Muscle of leg (tissue), 11 donors: ENCODE results near the gene SYTL3. TPM values are rescaled to one million over a fixed set of nuclear protein-coding genes. Genes with fewer than 3 reads are reported as not detected.

ENCODE experiments used
- DNase-seq: peaks from one replicate; pipeline ENCODE4 v3.0.0; 2013
- H3K27ac ChIP-seq: one replicate; pipeline ENCODE4 v1.5.1; 2013; ENCODE audit warnings: mild to moderate bottlenecking, low read length, control low read depth
- H3K27me3 ChIP-seq: one replicate; pipeline ENCODE4 v1.6.1; 2013; ENCODE audit warnings: low read length; ENCODE audit not compliant: control insufficient read depth, insufficient read depth
- H3K36me3 ChIP-seq: one replicate; pipeline ENCODE4 v1.6.1; 2013; ENCODE audit warnings: low read length; ENCODE audit not compliant: control insufficient read depth, insufficient read depth
- H3K4me1 ChIP-seq: one replicate; pipeline ENCODE4 v1.6.1; 2013; ENCODE audit warnings: low read length; ENCODE audit not compliant: control insufficient read depth, insufficient read depth
- H3K4me3 ChIP-seq: one replicate; pipeline ENCODE4 v1.5.1; 2013; ENCODE audit warnings: low read length, control low read depth
- H3K9me3 ChIP-seq: replicated peaks from 2 replicates; pipeline ENCODE4 v1.6.1; 2013; ENCODE audit warnings: low read depth, low read length; ENCODE audit not compliant: control insufficient read depth
- WGBS: methylation state at CpG from one replicate; pipeline ENCODE4 v1.1.5; 2013; ENCODE audit warnings: missing lambda C conversion rate; ENCODE audit not compliant: insufficient coverage; 5-methylcytosine and 5-hydroxymethylcytosine counted together
- polyA plus RNA-seq, 8 donors: library from polyadenylated mRNA; unstranded; fragments of 120-200 nt; gene quantifications; one replicate each; pipeline versions ENCODE4 v1.2.1 to v1.2.3, GENCODE V29; 2013; ENCODE audit warnings: inconsistent platforms in 1 of 8, low replicate concordance in 1 of 8; ENCODE audit not compliant: insufficient read length in 8 of 8, insufficient read depth in 1 of 8
- total RNA-seq: library from RNA; stranded (reverse); fragments of 120-200 nt; gene quantifications from one replicate; pipeline ENCODE4 v1.2.4, GENCODE V29; 2013

Gene SYTL3
- total and polyA plus RNA-seq, 9 donors, result 4.2 to 10.5 (median 7.8) TPM

- no peaks in the 10 kb centered on the region for H3K27me3 ChIP-seq
- WGBS, result 53% methylated on average over 3 of the region's 5 CpGs
Observed at GRCh38 chr6:158722176-158722729, 72.4 kb downstream of the SYTL3 start.

GRCh38 chr6:158725704-158726103 is 75.8 kb downstream of the SYTL3 start:
- Histone ChIP-seq H3K36me3 (peaks cover 7% of the 10 kb centered on the region), H3K9me3 (no peaks in the 10 kb centered on the region), H3K4me1 (no peaks in the 10 kb centered on the region), H3K27ac (no peak overlapping the region), H3K27me3 (no peaks in the 10 kb centered on the region), H3K4me3 (no peak overlapping the region)
- 91% methylated on average over 6 of the region's 8 CpGs for WGBS
- DNase-seq, result no peak

More at GRCh38 chr6:158722176-158722729, 72.4 kb downstream of the SYTL3 start:
- Histone ChIP-seq H3K36me3 (peaks cover 9% of the 10 kb centered on the region), H3K9me3 (no peaks in the 10 kb centered on the region), H3K27ac (no peak overlapping the region), H3K4me1 (peaks cover 14% of the 10 kb centered on the region), H3K4me3 (no peak overlapping the region)
- no peak for DNase-seq

- H3K9me3 ChIP-seq, result peaks cover 4% of the 10 kb centered on the region
- no peaks in the 10 kb centered on the region for H3K27me3 ChIP-seq
- H3K4me1 ChIP-seq, result no peaks in the 10 kb centered on the region
- H3K27ac ChIP-seq, result no peak overlapping the region
- H3K4me3 ChIP-seq, result no peak overlapping the region
- peaks cover 4% of the 10 kb centered on the region for H3K36me3 ChIP-seq
- DNase-seq, result no peak
- WGBS, result 100% methylated on average over 5 of the region's 6 CpGs
Observed at GRCh38 chr6:158729906-158730540, 80.2 kb downstream of the SYTL3 start.

GRCh38 chr6:158730541-158730907 is 80.7 kb downstream of the SYTL3 start:
- no peak overlapping the region for H3K27ac ChIP-seq
- no peak for DNase-seq
- no peak overlapping the region for H3K4me3 ChIP-seq
- peaks cover 4% of the 10 kb centered on the region for H3K9me3 ChIP-seq
- H3K4me1 ChIP-seq, result no peaks in the 10 kb centered on the region
- WGBS, result 94% methylated on average over 14 of the region's 18 CpGs
- peaks cover 4% of the 10 kb centered on the region for H3K36me3 ChIP-seq
- no peaks in the 10 kb centered on the region for H3K27me3 ChIP-seq

GRCh38 chr6:158735009-158735408 is 85.2 kb downstream of the SYTL3 start:
- Histone ChIP-seq H3K27ac (no peak overlapping the region), H3K4me1 (no peaks in the 10 kb centered on the region), H3K36me3 (no peaks in the 10 kb centered on the region), H3K4me3 (no peak overlapping the region), H3K9me3 (peaks cover 9% of the 10 kb centered on the region), H3K27me3 (no peaks in the 10 kb centered on the region)
- no CpG with 5 or more reads among the region's 3 CpGs for WGBS
- DNase-seq, result no peak

GRCh38 chr6:158737082-158737709 is 87.3 kb downstream of the SYTL3 start:
- no peak for DNase-seq
- Histone ChIP-seq H3K36me3 (no peaks in the 10 kb centered on the region), H3K9me3 (peaks cover 9% of the 10 kb centered on the region), H3K27ac (no peak overlapping the region), H3K4me1 (no peaks in the 10 kb centered on the region), H3K27me3 (no peaks in the 10 kb centered on the region), H3K4me3 (no peak overlapping the region)
- 92% methylated on average over 2 of the region's 3 CpGs for WGBS

GRCh38 chr6:158737710-158738615 is 88.1 kb downstream of the SYTL3 start:
- 81% methylated on average over 11 of the region's 12 CpGs for WGBS
- Histone ChIP-seq H3K27ac (no peak overlapping the region), H3K4me3 (no peak overlapping the region), H3K36me3 (no peaks in the 10 kb centered on the region), H3K9me3 (peaks cover 9% of the 10 kb centered on the region), H3K27me3 (no peaks in the 10 kb centered on the region), H3K4me1 (no peaks in the 10 kb centered on the region)
- DNase-seq, result no peak

GRCh38 chr6:158739673-158740072 is 89.8 kb downstream of the SYTL3 start:
- Histone ChIP-seq H3K36me3 (no peaks in the 10 kb centered on the region), H3K4me1 (no peaks in the 10 kb centered on the region), H3K9me3 (peaks cover 5% of the 10 kb centered on the region), H3K27ac (no peak overlapping the region), H3K27me3 (no peaks in the 10 kb centered on the region), H3K4me3 (no peak overlapping the region)
- no peak for DNase-seq
- no CpG with 5 or more reads among the region's 1 CpG for WGBS

- DNase-seq, result no peak
Observed at GRCh38 chr6:158743033-158743651, 93.3 kb downstream of the SYTL3 start.

More at GRCh38 chr6:158743033-158743651, 93.3 kb downstream of the SYTL3 start:
- H3K36me3 ChIP-seq, result peaks cover 4% of the 10 kb centered on the region
- H3K9me3 ChIP-seq, result peaks cover 9% of the 10 kb centered on the region
- WGBS, result 75% methylated on average over 6 of the region's 6 CpGs
- no peak overlapping the region for H3K4me3 ChIP-seq
- no peaks in the 10 kb centered on the region for H3K4me1 ChIP-seq
- no peak overlapping the region for H3K27ac ChIP-seq
- H3K27me3 ChIP-seq, result no peaks in the 10 kb centered on the region
